ENCODE data around the gene MOCS1. TPM values are rescaled to one million over a fixed set of nuclear protein-coding genes. Genes with fewer than 3 reads are reported as not detected.

The MOCS1 gene
- total RNA-seq, 1 donor from 2014 or later = 22.9 TPM

DNA sequence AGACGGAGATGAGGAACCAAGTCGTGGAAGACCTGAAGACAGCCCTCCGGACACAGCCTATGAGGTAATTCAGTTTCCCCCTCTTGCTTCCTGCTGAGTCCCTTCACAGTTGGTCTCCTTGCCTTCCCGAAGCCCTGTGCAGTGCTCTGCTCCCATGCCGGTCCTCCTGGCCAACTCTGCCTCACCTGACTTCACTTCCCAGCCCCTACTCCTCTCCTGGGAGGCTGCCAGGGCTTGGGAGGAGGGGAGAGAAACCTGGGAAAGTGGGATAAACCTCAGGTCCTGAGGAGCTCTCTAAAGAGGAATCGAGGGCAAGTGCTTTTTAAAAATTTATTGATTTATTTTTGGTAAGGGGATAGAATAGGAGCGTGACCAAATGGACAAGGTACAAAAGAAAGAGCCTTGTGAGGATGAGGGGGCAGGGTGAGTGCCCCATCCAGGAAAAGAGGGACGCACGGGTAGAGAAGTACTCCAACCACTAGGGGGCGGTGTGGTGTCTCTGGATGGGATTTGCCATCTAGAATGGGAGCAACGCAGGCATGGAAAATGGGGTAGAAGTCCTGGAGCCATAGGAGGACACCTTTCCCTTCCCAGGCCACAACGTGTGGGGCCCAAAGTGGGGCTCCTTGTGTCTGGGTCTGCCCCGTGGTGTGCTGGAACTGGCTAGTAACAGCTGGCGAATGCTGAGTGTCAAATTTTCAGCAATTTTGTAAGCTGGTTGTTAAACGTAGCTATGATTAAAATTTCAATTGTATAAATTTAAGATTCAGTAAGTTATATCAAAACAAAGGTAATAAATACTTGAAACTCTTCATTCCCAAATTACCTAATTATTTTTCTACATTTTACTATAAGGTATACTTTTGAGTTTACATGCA lies 69.0 kb downstream of the MOCS1 start:
- Histone ChIP-seq H3K9me3 (no peaks in the 10 kb centered on the region), H3K27ac (no peak overlapping the region), H3K4me3 (no peak overlapping the region), H3K4me1 (no peaks in the 10 kb centered on the region), H3K36me3 (peaks cover 14% of the 10 kb centered on the region), H3K27me3 (ENCODE audit: low read depth) (no peaks in the 10 kb centered on the region)
- ATAC-seq (peak; percentile 66 to 73), DNase-seq (peak; percentile 72)
- TF ChIP-seq, protein P1, sequence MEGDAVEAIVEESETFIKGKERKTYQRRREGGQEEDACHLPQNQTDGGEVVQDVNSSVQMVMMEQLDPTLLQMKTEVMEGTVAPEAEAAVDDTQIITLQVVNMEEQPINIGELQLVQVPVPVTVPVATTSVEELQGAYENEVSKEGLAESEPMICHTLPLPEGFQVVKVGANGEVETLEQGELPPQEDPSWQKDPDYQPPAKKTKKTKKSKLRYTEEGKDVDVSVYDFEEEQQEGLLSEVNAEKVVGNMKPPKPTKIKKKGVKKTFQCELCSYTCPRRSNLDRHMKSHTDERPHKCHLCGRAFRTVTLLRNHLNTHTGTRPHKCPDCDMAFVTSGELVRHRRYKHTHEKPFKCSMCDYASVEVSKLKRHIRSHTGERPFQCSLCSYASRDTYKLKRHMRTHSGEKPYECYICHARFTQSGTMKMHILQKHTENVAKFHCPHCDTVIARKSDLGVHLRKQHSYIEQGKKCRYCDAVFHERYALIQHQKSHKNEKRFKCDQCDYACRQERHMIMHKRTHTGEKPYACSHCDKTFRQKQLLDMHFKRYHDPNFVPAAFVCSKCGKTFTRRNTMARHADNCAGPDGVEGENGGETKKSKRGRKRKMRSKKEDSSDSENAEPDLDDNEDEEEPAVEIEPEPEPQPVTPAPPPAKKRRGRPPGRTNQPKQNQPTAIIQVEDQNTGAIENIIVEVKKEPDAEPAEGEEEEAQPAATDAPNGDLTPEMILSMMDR (IDR thresholded peaks at IDR 0.05) = peak; percentile 83
- intact Hi-C loops (cut with DNase I) = no loop called here

DNA sequence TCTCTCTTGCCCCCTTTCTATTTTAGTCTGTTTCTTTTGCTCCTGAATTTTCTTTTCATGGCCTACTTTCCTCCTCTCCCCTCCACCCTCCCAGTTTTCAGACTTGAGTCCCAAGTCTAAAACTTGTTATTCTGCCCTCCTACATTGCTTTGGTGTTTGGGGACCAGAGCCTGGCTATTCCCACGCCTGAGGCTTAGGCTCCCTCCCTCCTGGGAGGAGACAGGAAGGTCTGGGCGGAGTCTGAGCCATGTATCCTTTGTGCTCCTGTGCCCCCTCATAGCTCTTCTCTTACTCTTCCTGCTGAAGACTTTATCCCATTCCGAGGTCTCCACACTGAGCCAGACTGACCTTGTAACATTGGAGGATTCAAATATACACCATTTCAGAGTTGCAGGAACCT lies 72.6 kb downstream of the MOCS1 start:
- ATAC-seq (no peak), DNase-seq (no peak)
- Histone ChIP-seq H3K27ac (no peak overlapping the region), H3K27me3 (ENCODE audit: low read depth) (no peaks in the 10 kb centered on the region), H3K36me3 (peaks cover 20% of the 10 kb centered on the region), H3K4me1 (peaks cover 7% of the 10 kb centered on the region), H3K4me3 (no peak overlapping the region), H3K9me3 (no peaks in the 10 kb centered on the region)
- TF ChIP-seq, protein P1 (IDR thresholded peaks at IDR 0.05) = no peak
- intact Hi-C loops (cut with DNase I) = no loop called here

DNA sequence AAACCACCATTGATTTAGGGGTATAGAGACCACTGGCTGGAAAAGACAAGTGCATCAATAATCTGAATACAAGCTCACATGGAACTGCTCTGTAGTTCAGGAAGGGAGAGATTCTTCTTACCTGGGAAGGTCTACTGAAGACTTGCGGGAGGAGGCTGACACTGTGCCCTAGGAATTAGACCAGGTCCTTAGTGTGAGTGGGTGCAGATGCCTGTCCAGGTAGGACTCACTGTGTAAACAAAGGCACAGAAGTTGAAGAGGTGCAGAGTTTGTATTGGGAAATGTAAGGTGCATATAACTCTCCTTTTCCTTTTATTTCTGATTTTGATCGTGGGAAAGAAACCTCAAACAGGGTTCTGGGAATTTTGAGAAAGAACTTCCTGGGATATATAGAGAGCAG lies 75.2 kb downstream of the MOCS1 start:
- Histone ChIP-seq H3K27ac (no peak overlapping the region), H3K4me3 (no peak overlapping the region), H3K4me1 (peaks cover 7% of the 10 kb centered on the region), H3K9me3 (no peaks in the 10 kb centered on the region), H3K36me3 (peaks cover 23% of the 10 kb centered on the region), H3K27me3 (ENCODE audit: low read depth) (no peaks in the 10 kb centered on the region)
- peak; percentile 63 to 87 for ATAC-seq
- no peak for DNase-seq
- intact Hi-C loops (cut with DNase I) = no loop called here
- TF ChIP-seq, protein P1 (IDR thresholded peaks at IDR 0.05) = no peak

DNA sequence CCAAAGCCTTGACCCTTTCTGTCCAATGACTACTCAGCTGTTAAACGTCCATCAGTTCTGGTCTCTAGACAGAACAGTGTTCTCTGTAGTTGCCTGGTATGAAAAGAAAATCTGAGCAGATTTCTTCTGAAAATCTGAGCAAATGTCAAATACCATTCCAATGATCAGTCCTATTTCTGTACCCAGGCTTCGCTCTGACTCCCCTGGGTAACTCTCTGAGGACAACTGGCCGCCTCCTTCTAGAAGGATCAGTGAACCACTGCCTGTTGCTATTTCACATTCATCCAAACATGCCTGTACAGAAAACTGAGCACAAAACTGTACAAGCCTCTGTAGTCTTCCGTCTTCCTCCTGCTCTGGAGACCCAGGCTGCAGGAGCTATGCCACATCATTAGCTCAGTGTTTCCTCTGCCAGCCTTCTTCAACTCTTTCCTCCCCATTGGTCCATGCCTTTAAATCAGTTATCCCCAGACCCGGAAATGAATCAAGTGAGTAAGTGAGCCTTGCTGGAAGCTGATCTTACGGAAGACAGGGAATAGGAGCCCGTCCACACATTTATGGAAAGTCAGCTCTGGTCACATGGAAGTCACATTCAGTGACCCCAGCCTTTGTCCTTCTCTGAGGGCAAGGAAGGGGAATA lies 78.8 kb downstream of the MOCS1 start:
- peaks cover 7% of the 10 kb centered on the region for H3K4me1 ChIP-seq
- H3K36me3 ChIP-seq = peaks cover 14% of the 10 kb centered on the region
- DNase-seq = no peak
- TF ChIP-seq, protein P1 (IDR thresholded peaks at IDR 0.05) = no peak
- H3K4me3 ChIP-seq = no peak overlapping the region
- no peaks in the 10 kb centered on the region for H3K9me3 ChIP-seq
- no peak overlapping the region for H3K27ac ChIP-seq
- H3K27me3 ChIP-seq (ENCODE audit: low read depth) = no peaks in the 10 kb centered on the region
- intact Hi-C loops (cut with DNase I) = no loop called here
- no peak for ATAC-seq

Other genes starting within 250 kb of the MOCS1 start
- gene KIF6, start 209.1 kb downstream of the MOCS1 start, total RNA-seq = 2.5 TPM
- 29.0 TPM for gene DAAM2, start 142.1 kb downstream of the MOCS1 start, total RNA-seq